ENCODE measurements around the gene MMAB. TPM values are rescaled to one million over a fixed set of nuclear protein-coding genes. Genes with fewer than 3 reads are reported as not detected.
A peak's percentile ranks its signal among the peaks of the same experiment; 100 is the strongest.

Gene MMAB
- total RNA-seq, 1 donor from 2014 or later, result 42.2 TPM

- peak; percentile 22 for DNase-seq (ENCODE audit: low spot score)
- Mint-ChIP-seq H3K27ac (no peak overlapping the region), H3K36me3 (ENCODE audit: low read depth) (peaks cover 30% of the 10 kb centered on the region), H3K27me3 (ENCODE audit: insufficient read depth) (no peaks in the 10 kb centered on the region), H3K9me3 (no peaks in the 10 kb centered on the region), H3K4me3 (no peak overlapping the region), H3K4me1 (ENCODE audit: low read depth) (no peaks in the 10 kb centered on the region)
- intact Hi-C loops (cut with micrococcal nuclease), result loop anchor here (2.0 kb wide), 1 partner anchor 54 kb away; the partner anchor contains the start of genes MMAB and MVK
Measured at GRCh38 chr12:109518820-109519665, 54.3 kb downstream of the MMAB start.

- Mint-ChIP-seq H3K27me3 (ENCODE audit: insufficient read depth) (no peaks in the 10 kb centered on the region), H3K4me1 (ENCODE audit: low read depth) (no peaks in the 10 kb centered on the region), H3K9me3 (no peaks in the 10 kb centered on the region), H3K27ac (no peak overlapping the region), H3K36me3 (ENCODE audit: low read depth) (peaks cover 34% of the 10 kb centered on the region), H3K4me3 (no peak overlapping the region)
- no peak for DNase-seq (ENCODE audit: low spot score)
- intact Hi-C loops (cut with micrococcal nuclease), result loop anchor here (2.0 kb wide), 1 partner anchor 55 kb away; the partner anchor contains the start of genes MMAB and MVK
Measured at GRCh38 chr12:109517619-109518018, 55.7 kb downstream of the MMAB start.

GRCh38 chr12:109513977-109514376 lies 59.3 kb downstream of the MMAB start:
- intact Hi-C loops (cut with micrococcal nuclease), result no loop called here
- Mint-ChIP-seq H3K27ac (no peak overlapping the region), H3K9me3 (no peaks in the 10 kb centered on the region), H3K27me3 (ENCODE audit: insufficient read depth) (no peaks in the 10 kb centered on the region), H3K36me3 (ENCODE audit: low read depth) (peaks cover 33% of the 10 kb centered on the region), H3K4me3 (no peak overlapping the region), H3K4me1 (ENCODE audit: low read depth) (no peaks in the 10 kb centered on the region)
- no peak for DNase-seq (ENCODE audit: low spot score)

GRCh38 chr12:109513051-109513450 lies 60.3 kb downstream of the MMAB start:
- Mint-ChIP-seq H3K4me3 (no peak overlapping the region), H3K27ac (no peak overlapping the region), H3K9me3 (no peaks in the 10 kb centered on the region), H3K36me3 (ENCODE audit: low read depth) (peaks cover 26% of the 10 kb centered on the region), H3K4me1 (ENCODE audit: low read depth) (no peaks in the 10 kb centered on the region), H3K27me3 (ENCODE audit: insufficient read depth) (no peaks in the 10 kb centered on the region)
- no peak for DNase-seq (ENCODE audit: low spot score)
- intact Hi-C loops (cut with micrococcal nuclease), result no loop called here

- peaks cover 23% of the 10 kb centered on the region for H3K36me3 Mint-ChIP-seq (ENCODE audit: low read depth)
- DNase-seq (ENCODE audit: low spot score), result no peak
- no peaks in the 10 kb centered on the region for H3K4me1 Mint-ChIP-seq (ENCODE audit: low read depth)
- no peak overlapping the region for H3K27ac Mint-ChIP-seq
- H3K9me3 Mint-ChIP-seq, result no peaks in the 10 kb centered on the region
- intact Hi-C loops (cut with micrococcal nuclease), result no loop called here
- no peaks in the 10 kb centered on the region for H3K27me3 Mint-ChIP-seq (ENCODE audit: insufficient read depth)
- H3K4me3 Mint-ChIP-seq, result no peak overlapping the region
Measured at GRCh38 chr12:109512608-109513007, 60.7 kb downstream of the MMAB start.

GRCh38 chr12:109510196-109510595 lies 63.1 kb downstream of the MMAB start:
- no peak overlapping the region for H3K27ac Mint-ChIP-seq
- peaks cover 4% of the 10 kb centered on the region for H3K4me1 Mint-ChIP-seq (ENCODE audit: low read depth)
- no peak for DNase-seq (ENCODE audit: low spot score)
- H3K9me3 Mint-ChIP-seq, result no peaks in the 10 kb centered on the region
- peaks cover 23% of the 10 kb centered on the region for H3K36me3 Mint-ChIP-seq (ENCODE audit: low read depth)
- H3K4me3 Mint-ChIP-seq, result no peak overlapping the region
- no peaks in the 10 kb centered on the region for H3K27me3 Mint-ChIP-seq (ENCODE audit: insufficient read depth)
- intact Hi-C loops (cut with micrococcal nuclease), result no loop called here

GRCh38 chr12:109504068-109504467 lies 69.2 kb downstream of the MMAB start:
- Mint-ChIP-seq H3K9me3 (no peaks in the 10 kb centered on the region), H3K36me3 (ENCODE audit: low read depth) (peaks cover 28% of the 10 kb centered on the region), H3K4me1 (ENCODE audit: low read depth) (peaks cover 5% of the 10 kb centered on the region), H3K4me3 (no peak overlapping the region), H3K27me3 (ENCODE audit: insufficient read depth) (no peaks in the 10 kb centered on the region), H3K27ac (no peak overlapping the region)
- no peak for DNase-seq (ENCODE audit: low spot score)
- intact Hi-C loops (cut with micrococcal nuclease), result no loop called here

Other genes starting within 250 kb of the MMAB start
- gene MYO1H, start 225.6 kb downstream of the MMAB start, total RNA-seq, result not detected in 2 replicates
- gene KCTD10, start 96.2 kb downstream of the MMAB start, total RNA-seq, result 48.3 and 51.2 TPM in 2 replicates
- 28.7 and 29.3 TPM in 2 replicates for gene UBE3B, start 95.9 kb downstream of the MMAB start, total RNA-seq
- 14.2 and 15.8 TPM in 2 replicates for gene MVK, start 290 bp upstream of the MMAB start, total RNA-seq
- 2.4 TPM in 2 replicates for gene FAM222A, start 140.3 kb upstream of the MMAB start, total RNA-seq

Measured in activated T-helper 1 cell treated with anti-CD3 and anti-CD28 coated beads, Interleukin-12 subunit alpha, Interleukin-12 subunit beta, Interleukin-2, Interleukin-4 antibody, amounts not matched to agents 30 ng/mL and 10 ng/mL and 1 ng/mL, durations not matched to agents 14 hours and 24 hours and 36 hours (primary cell).